GM23338 (cell line): Measurements from ENCODE around the gene CHRNA4. TPM values are rescaled to one million over a fixed set of nuclear protein-coding genes. Genes with fewer than 3 reads are reported as not detected.
A peak's percentile ranks its signal among the peaks of the same experiment; 100 is the strongest.

Experiments used
- ATAC-seq: fragments of 200-7000 bp; cut with Tn5 transposase; 3 replicates; pipeline ENCODE4 v1.9.1; 2020
- DNase-seq: peaks from one replicate; pipeline ENCODE4 v3.0.0-alpha.2; 2015; ENCODE audit warnings: low spot score
- H2AFZ ChIP-seq: fragments of 200-600 bp; sonication (generic); 2 replicates; pipeline ENCODE4 v1.8.0; 2016; ENCODE audit warnings: antibody characterized with exemption, mild to moderate bottlenecking, moderate library complexity
- H3F3A ChIP-seq: fragments of 200-600 bp; sonication (generic); replicated peaks from 2 replicates; pipeline ENCODE4 v1.8.0; 2017; ENCODE audit warnings: antibody characterized with exemption, mixed run types, low read depth
- H3K27ac ChIP-seq: fragments of 200-600 bp; sonication (generic); 2 replicates; pipeline ENCODE4 v1.6.1; 2016; ENCODE audit warnings: low read depth
- H3K27me3 ChIP-seq: fragments of 200-600 bp; sonication (generic); 2 replicates; pipeline ENCODE4 v1.8.0; 2016; ENCODE audit warnings: mild to moderate bottlenecking, mixed run types, moderate library complexity; ENCODE audit not compliant: insufficient read depth
- H3K36me3 ChIP-seq: fragments of 200-600 bp; sonication (generic); 2 replicates; pipeline ENCODE4 v1.8.0; 2016; ENCODE audit warnings: mild to moderate bottlenecking; ENCODE audit not compliant: insufficient read depth
- H3K4me1 ChIP-seq: fragments of 200-600 bp; sonication (generic); 2 replicates; pipeline ENCODE4 v1.8.0; 2016; ENCODE audit warnings: mild to moderate bottlenecking, moderate library complexity; ENCODE audit not compliant: insufficient read depth
- H3K4me2 ChIP-seq: fragments of 200-600 bp; sonication (generic); 2 replicates; pipeline ENCODE4 v1.7.1; 2017; ENCODE audit warnings: mixed run types
- H3K4me3 ChIP-seq: fragments of 200-600 bp; sonication (generic); 2 replicates; pipeline ENCODE4 v1.6.1; 2016; ENCODE audit warnings: mixed run types
- H3K79me2 ChIP-seq: fragments of 200-600 bp; sonication (generic); replicated peaks from 2 replicates; pipeline ENCODE4 v1.8.0; 2017; ENCODE audit warnings: mild to moderate bottlenecking; ENCODE audit not compliant: insufficient read depth
- H3K9me2 ChIP-seq: fragments of 200-600 bp; sonication (generic); 2 replicates; pipeline ENCODE4 v1.8.0; 2017; ENCODE audit not compliant: insufficient read depth
- H4K20me1 ChIP-seq: fragments of 200-600 bp; sonication (generic); replicated peaks from 2 replicates; pipeline ENCODE4 v1.8.0; 2017; ENCODE audit warnings: mild to moderate bottlenecking; ENCODE audit not compliant: insufficient read depth
- H3K27ac Mint-ChIP-seq: 2 replicates; pipeline ENCODE4 v1.8.0; 2020; ENCODE audit warnings: inconsistent platforms, mild to moderate bottlenecking, moderate library complexity, mixed read lengths
- H3K27me3 Mint-ChIP-seq: 3 replicates; pipeline ENCODE4 v1.8.0; 2022; ENCODE audit warnings: low read depth, mild to moderate bottlenecking, moderate library complexity, mixed read lengths, inconsistent platforms; ENCODE audit not compliant: insufficient read depth, poor library complexity
- H3K36me3 Mint-ChIP-seq: 3 replicates; pipeline ENCODE4 v1.8.0; 2021; ENCODE audit warnings: low read depth, mild to moderate bottlenecking, inconsistent platforms, moderate library complexity, mixed read lengths
- H3K4me1 Mint-ChIP-seq: 3 replicates; pipeline ENCODE4 v1.8.0; 2020; ENCODE audit warnings: mild to moderate bottlenecking, inconsistent platforms, mixed read lengths
- H3K4me3 Mint-ChIP-seq: 3 replicates; pipeline ENCODE4 v1.8.0; 2021; ENCODE audit warnings: moderate library complexity, mild to moderate bottlenecking, inconsistent platforms, mixed read lengths
- H3K9me3 Mint-ChIP-seq: 3 replicates; pipeline ENCODE4 v1.8.0; 2020; ENCODE audit warnings: moderate library complexity, mild to moderate bottlenecking, inconsistent platforms, mixed read lengths
- EZH2 ChIP-seq: fragments of 200-600 bp; sonication (generic); IDR thresholded peaks from one replicate; pipeline ENCODE4 v1.8.0; 2017; ENCODE audit warnings: antibody characterized with exemption, mild to moderate bottlenecking, low read depth; ENCODE audit not compliant: unreplicated experiment
- POLR2AphosphoS5 ChIP-seq: IDR thresholded peaks from 2 replicates; pipeline ENCODE4 v1.6.1; 2016; ENCODE audit warnings: antibody characterized with exemption, low read depth
- polyA plus RNA-seq: library from polyadenylated mRNA; unstranded; fragments of >200 nt; fragmentation: Nextera tagmentation; extraction: Ambion mirVana; gene quantifications from 2 replicates; pipeline ENCODE4 v1.2.1, GENCODE V29; 2016
- total RNA-seq: library from RNA; depleted of rRNA; stranded (reverse); fragments of >200 nt; shearing (Covaris generic); gene quantifications from 2 replicates; pipeline ENCODE4 v1.2.3, GENCODE V29; 2014
- TF ChIP-seq, protein P1 (sequence below): IDR thresholded peaks from 2 replicates; pipeline ENCODE4 v1.6.1; 2016; ENCODE audit warnings: antibody characterized with exemption
- TF ChIP-seq, protein P2 (sequence below), 2 experiments: fragments of 200-600 bp in 1 of 2; sonication (generic) in 1 of 2; conservative IDR thresholded peaks; 2 replicates each; pipeline versions ENCODE4 v1.5.1 to v1.6.1; 2016 to 2017; ENCODE audit warnings: antibody characterized with exemption in 2 of 2, low read depth in 2 of 2, mild to moderate bottlenecking in 2 of 2, moderate library complexity in 1 of 2

The CHRNA4 gene
- total and polyA plus RNA-seq, 2 experiments from 2014 or later = 2.7 to 3.9 TPM

DNA sequence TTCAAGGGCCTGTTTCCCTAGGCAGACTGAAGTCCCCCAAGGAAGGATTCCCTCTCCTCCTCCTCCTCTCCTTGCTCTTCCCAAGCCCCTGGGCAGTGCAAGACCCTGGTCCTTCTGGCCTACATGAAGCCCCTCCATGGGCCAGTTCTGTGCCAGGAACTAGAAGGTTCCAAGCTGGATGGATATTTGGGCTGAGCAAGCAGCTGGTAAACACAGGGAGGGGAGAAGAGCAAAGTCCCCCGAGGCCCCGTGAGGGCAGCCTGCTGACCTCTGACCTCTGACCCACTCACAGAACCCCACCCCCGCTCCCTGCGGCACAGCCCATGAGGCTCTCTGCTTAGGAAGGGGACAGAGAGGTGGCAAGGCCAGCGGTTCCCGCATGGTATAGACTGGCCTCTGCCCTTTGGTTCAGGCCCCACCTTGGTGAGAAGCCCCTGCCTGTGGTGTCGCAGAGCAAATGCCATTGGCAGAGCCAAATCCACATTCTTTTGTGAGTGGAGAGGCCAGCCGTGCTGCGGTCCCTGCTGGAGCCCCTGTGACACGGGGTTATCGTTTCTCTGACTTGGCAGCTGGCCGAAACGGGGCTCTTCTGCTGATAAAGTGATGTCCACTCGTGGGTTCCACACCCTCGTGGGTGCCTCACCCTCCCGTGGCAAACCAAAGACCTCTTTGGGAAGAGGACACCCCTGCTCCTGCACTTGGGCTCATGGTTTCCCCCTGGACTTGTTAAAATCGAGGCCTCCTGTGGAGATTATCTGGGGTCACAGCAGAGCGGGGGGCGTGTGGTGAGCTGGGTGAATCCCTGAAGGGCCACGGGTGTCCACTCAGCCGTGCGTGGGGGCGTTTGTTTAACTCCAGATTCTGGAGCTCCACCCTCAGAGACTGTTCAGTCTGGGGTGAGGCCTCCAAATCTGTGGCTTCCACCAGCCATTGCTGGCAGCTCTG is 2.1 kb upstream of the CHRNA4 start:
- TF ChIP-seq, protein P1, sequence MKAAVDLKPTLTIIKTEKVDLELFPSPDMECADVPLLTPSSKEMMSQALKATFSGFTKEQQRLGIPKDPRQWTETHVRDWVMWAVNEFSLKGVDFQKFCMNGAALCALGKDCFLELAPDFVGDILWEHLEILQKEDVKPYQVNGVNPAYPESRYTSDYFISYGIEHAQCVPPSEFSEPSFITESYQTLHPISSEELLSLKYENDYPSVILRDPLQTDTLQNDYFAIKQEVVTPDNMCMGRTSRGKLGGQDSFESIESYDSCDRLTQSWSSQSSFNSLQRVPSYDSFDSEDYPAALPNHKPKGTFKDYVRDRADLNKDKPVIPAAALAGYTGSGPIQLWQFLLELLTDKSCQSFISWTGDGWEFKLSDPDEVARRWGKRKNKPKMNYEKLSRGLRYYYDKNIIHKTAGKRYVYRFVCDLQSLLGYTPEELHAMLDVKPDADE = no peak
- no peak for TF ChIP-seq POLR2AphosphoS5
- TF ChIP-seq, protein P2, sequence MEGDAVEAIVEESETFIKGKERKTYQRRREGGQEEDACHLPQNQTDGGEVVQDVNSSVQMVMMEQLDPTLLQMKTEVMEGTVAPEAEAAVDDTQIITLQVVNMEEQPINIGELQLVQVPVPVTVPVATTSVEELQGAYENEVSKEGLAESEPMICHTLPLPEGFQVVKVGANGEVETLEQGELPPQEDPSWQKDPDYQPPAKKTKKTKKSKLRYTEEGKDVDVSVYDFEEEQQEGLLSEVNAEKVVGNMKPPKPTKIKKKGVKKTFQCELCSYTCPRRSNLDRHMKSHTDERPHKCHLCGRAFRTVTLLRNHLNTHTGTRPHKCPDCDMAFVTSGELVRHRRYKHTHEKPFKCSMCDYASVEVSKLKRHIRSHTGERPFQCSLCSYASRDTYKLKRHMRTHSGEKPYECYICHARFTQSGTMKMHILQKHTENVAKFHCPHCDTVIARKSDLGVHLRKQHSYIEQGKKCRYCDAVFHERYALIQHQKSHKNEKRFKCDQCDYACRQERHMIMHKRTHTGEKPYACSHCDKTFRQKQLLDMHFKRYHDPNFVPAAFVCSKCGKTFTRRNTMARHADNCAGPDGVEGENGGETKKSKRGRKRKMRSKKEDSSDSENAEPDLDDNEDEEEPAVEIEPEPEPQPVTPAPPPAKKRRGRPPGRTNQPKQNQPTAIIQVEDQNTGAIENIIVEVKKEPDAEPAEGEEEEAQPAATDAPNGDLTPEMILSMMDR (conservative IDR thresholded peaks at IDR 0.05; ENCODE audit: low read depth in 2 of 2) = no peak
- Histone ChIP-seq H3K79me2 (no peaks in the 10 kb centered on the region), H3K4me2 (no peak overlapping the region), H3K4me1 (no peaks in the 10 kb centered on the region), H3K4me3 (no peak overlapping the region), H3K27ac (no peak overlapping the region), H3F3A (no peaks in the 10 kb centered on the region), H3K27me3 (peaks cover 18% of the 10 kb centered on the region), H3K9me2 (no peaks in the 10 kb centered on the region), H4K20me1 (no peaks in the 10 kb centered on the region), H2AFZ (no peak overlapping the region), H3K36me3 (no peaks in the 10 kb centered on the region)
- H3K4me1 Mint-ChIP-seq = peaks cover 14% of the 10 kb centered on the region
- no peaks in the 10 kb centered on the region for H3K9me3 Mint-ChIP-seq
- ATAC-seq (no peak), DNase-seq (no peak)
- peak overlapping the region; percentile 63; the same call in 2 of the 3 replicates for H3K4me3 Mint-ChIP-seq
- H3K36me3 Mint-ChIP-seq = no peaks in the 10 kb centered on the region; the same call in 2 of the 3 replicates
- peaks cover 26% of the 10 kb centered on the region for H3K27me3 Mint-ChIP-seq
- H3K27ac Mint-ChIP-seq = no peak overlapping the region

DNA sequence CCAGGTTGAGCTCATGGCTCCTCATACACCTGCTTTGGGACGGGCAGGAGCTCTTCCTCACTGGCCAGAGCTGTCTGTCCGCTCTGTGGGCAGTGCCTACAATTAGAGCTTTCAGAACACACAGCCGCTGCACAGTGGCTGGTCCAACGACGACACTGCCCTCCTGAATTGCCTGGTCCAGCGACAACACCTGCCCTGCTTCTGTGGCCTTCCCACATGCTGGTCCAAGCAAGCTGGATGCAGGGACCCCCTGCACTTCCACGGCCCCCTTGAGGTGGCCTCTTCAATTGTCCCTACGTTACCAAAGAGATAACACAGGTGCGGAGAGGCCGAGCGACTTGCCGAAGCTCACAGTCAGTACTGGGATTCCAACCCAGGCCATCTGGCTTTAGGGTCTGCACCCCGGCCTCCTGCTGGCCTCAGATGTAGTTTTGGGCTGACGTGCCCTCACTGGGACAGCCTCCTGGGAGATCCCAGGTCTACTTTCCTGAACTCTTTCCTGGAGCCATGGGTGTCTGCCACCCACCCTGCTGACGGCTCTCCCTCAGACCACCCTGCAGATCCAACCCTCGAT is 1.4 kb upstream of the CHRNA4 start:
- peaks cover 26% of the 10 kb centered on the region for H3K27me3 Mint-ChIP-seq
- no peak overlapping the region for H3K4me3 ChIP-seq
- H3K27ac Mint-ChIP-seq = no peak overlapping the region
- H4K20me1 ChIP-seq = no peaks in the 10 kb centered on the region
- H2AFZ ChIP-seq = peak overlapping the region; percentile 85
- H3K27ac ChIP-seq = no peak overlapping the region
- H3K36me3 ChIP-seq = no peaks in the 10 kb centered on the region
- H3K9me2 ChIP-seq = no peaks in the 10 kb centered on the region
- TF ChIP-seq EZH2 = no peak
- TF ChIP-seq, protein P2 (conservative IDR thresholded peaks at IDR 0.05; ENCODE audit: low read depth in 2 of 2) = 0 out of 4 replicates have a peak, but pooled peaks of 1 of the 2 experiments have one; percentile 19
- no peaks in the 10 kb centered on the region for H3K9me3 Mint-ChIP-seq
- DNase-seq (no peak), ATAC-seq (no peak)
- peak overlapping the region; percentile 63 for H3K4me3 Mint-ChIP-seq
- H3K4me1 Mint-ChIP-seq = peaks cover 14% of the 10 kb centered on the region
- H3K4me2 ChIP-seq = peak overlapping the region; percentile 84
- no peaks in the 10 kb centered on the region for H3K79me2 ChIP-seq
- H3K4me1 ChIP-seq = no peaks in the 10 kb centered on the region
- H3K36me3 Mint-ChIP-seq = no peaks in the 10 kb centered on the region; the same call in 2 of the 3 replicates
- H3F3A ChIP-seq = no peaks in the 10 kb centered on the region
- H3K27me3 ChIP-seq = peaks cover 18% of the 10 kb centered on the region
